Lower lobe of right lung (tissue), 2 donors: Measurements from ENCODE around the gene SENP2. TPM values are rescaled to one million over a fixed set of nuclear protein-coding genes. Genes with fewer than 3 reads are reported as not detected.

Source experiments
- ATAC-seq, 2 donors: fragments of 200-7000 bp; cut with Tn5 transposase; one replicate each; pipeline ENCODE4 v1.9.1; 2020 to 2022; ENCODE audit warnings: mild to moderate bottlenecking in 2 of 2, moderate library complexity in 2 of 2
- DNase-seq: peaks from one replicate; pipeline ENCODE4 v3.0.0-alpha.2; 2020
- H3K27ac ChIP-seq: fragments of 200-600 bp; one replicate; pipeline ENCODE4 v1.8.0; 2022
- H3K27me3 ChIP-seq: fragments of 200-600 bp; one replicate; pipeline ENCODE4 v1.8.0; 2022; ENCODE audit warnings: low read depth
- H3K36me3 ChIP-seq: fragments of 200-600 bp; one replicate; pipeline ENCODE4 v1.8.0; 2022; ENCODE audit warnings: mild to moderate bottlenecking
- H3K4me1 ChIP-seq: fragments of 200-600 bp; one replicate; pipeline ENCODE4 v1.8.0; 2022
- H3K4me3 ChIP-seq: fragments of 200-600 bp; one replicate; pipeline ENCODE4 v1.8.0; 2022; ENCODE audit warnings: mild to moderate bottlenecking
- H3K9me3 ChIP-seq: fragments of 200-600 bp; one replicate; pipeline ENCODE4 v1.8.0; 2022
- intact Hi-C: fragments of 100-400 bp; cut with DNase I; formaldehyde crosslinking; loops from one replicate; pipeline ENCODE4 v1.11.0; 2022
- total RNA-seq: library from RNA; stranded (reverse); fragmentation: NEBNext Ultra II Directional; extraction: Animal tissue kit (Norgen Biotek cat#: 25700); gene quantifications from one replicate; pipeline ENCODE4 v1.2.1, GENCODE V29; 2021
- TF ChIP-seq, protein P1 (sequence below): fragments of 200-600 bp; IDR thresholded peaks from one replicate; pipeline ENCODE4 v1.8.0; 2022; ENCODE audit warnings: antibody characterized with exemption, mild to moderate bottlenecking
- donor health status: DM: no; HTN: yes; CAD: no; lungs with severe emphysema.

SENP2 gene
- total RNA-seq, 1 donor from 2014 or later = 36.5 TPM

DNA sequence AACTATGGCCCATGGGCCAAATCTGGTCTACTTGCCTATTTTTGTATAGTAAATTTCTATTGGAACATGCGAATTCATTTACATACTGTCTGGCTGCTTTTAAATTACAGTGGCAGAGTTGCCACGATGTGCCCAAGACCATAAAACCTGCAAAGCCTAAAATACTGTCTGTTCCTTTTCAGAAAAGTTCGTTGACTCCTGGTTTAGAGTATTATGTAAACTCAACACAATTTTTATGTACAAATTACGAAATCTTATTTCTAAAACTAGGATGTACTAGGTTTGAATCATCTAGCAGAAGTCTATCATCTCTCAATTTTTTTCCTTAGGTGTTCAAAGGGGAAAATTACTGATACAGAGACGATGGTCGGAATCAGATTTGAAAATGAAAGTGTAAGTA is 26.9 kb downstream of the SENP2 start:
- H3K4me1 ChIP-seq = no peaks in the 10 kb centered on the region
- no peaks in the 10 kb centered on the region for H3K27me3 ChIP-seq
- ATAC-seq (no peak), DNase-seq (no peak)
- no peak overlapping the region for H3K27ac ChIP-seq
- TF ChIP-seq, protein P1, sequence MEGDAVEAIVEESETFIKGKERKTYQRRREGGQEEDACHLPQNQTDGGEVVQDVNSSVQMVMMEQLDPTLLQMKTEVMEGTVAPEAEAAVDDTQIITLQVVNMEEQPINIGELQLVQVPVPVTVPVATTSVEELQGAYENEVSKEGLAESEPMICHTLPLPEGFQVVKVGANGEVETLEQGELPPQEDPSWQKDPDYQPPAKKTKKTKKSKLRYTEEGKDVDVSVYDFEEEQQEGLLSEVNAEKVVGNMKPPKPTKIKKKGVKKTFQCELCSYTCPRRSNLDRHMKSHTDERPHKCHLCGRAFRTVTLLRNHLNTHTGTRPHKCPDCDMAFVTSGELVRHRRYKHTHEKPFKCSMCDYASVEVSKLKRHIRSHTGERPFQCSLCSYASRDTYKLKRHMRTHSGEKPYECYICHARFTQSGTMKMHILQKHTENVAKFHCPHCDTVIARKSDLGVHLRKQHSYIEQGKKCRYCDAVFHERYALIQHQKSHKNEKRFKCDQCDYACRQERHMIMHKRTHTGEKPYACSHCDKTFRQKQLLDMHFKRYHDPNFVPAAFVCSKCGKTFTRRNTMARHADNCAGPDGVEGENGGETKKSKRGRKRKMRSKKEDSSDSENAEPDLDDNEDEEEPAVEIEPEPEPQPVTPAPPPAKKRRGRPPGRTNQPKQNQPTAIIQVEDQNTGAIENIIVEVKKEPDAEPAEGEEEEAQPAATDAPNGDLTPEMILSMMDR = no peak
- H3K9me3 ChIP-seq = no peaks in the 10 kb centered on the region
- no peak overlapping the region for H3K4me3 ChIP-seq
- H3K36me3 ChIP-seq = peaks cover 100% of the 10 kb centered on the region
- intact Hi-C loops = no loop called here

DNA sequence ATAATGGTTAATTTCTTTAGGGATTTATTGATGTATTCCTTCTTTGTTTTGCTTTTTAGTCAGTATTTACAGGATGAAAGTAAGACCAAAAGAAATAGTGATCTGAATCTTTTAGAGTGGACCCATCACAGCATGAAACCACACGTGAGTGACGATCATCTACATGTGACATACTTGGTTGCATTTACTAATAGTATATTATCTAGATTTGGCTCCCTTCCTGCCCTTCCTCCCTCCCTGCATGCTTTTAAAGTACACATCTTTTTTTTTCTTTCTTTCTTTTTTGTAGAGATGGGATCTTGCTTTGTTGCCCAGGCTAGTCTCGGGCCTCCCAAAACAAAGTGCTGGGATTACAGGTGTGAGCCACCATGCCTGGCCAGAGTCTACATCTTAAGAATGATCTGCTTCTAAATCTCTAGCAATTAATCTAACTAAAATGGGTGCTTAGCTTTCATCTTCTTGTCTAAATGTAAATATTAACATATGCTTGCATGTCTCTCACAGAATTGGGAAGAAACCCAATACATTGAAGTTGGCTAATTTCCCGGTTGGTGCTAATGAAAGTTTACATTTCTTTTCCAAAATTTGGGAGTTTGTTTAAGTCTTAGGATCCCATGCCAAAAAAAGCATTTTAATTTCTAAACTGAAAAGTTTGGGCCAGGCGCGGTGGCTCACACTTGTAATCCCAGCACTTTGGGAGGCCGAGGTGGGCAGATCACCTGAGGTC is 38.0 kb downstream of the SENP2 start:
- Histone ChIP-seq H3K4me3 (no peak overlapping the region), H3K27ac (no peak overlapping the region), H3K36me3 (peaks cover 98% of the 10 kb centered on the region), H3K9me3 (no peaks in the 10 kb centered on the region), H3K4me1 (peaks cover 4% of the 10 kb centered on the region), H3K27me3 (no peaks in the 10 kb centered on the region)
- intact Hi-C loops = no loop called here
- no peak for ATAC-seq
- TF ChIP-seq, protein P1 = no peak
- no peak for DNase-seq

DNA sequence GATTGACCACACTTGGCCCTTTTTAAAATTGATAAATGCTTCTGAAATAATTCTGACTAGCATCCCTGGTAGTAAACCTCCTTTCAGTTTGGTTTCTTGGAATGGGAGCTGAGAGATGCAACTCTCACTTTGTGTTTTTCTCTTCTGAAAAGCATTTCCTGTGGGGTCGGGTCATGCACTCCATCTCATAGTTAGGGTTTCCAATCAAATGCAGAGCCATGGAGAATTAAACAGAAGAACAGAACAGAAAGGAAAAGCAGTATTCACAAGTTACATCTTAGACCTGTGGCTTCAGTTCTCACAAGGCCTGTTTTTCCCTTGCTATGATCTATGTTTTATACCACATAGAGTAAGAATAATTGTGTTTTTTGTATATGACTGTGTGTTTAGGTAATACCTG is 39.7 kb downstream of the SENP2 start:
- H3K27ac ChIP-seq = no peak overlapping the region
- intact Hi-C loops = no loop called here
- peaks cover 84% of the 10 kb centered on the region for H3K36me3 ChIP-seq
- no peak overlapping the region for H3K4me3 ChIP-seq
- peaks cover 21% of the 10 kb centered on the region for H3K4me1 ChIP-seq
- DNase-seq (no peak), ATAC-seq (no peak)
- H3K27me3 ChIP-seq = no peaks in the 10 kb centered on the region
- TF ChIP-seq, protein P1 = no peak
- H3K9me3 ChIP-seq = no peaks in the 10 kb centered on the region

DNA sequence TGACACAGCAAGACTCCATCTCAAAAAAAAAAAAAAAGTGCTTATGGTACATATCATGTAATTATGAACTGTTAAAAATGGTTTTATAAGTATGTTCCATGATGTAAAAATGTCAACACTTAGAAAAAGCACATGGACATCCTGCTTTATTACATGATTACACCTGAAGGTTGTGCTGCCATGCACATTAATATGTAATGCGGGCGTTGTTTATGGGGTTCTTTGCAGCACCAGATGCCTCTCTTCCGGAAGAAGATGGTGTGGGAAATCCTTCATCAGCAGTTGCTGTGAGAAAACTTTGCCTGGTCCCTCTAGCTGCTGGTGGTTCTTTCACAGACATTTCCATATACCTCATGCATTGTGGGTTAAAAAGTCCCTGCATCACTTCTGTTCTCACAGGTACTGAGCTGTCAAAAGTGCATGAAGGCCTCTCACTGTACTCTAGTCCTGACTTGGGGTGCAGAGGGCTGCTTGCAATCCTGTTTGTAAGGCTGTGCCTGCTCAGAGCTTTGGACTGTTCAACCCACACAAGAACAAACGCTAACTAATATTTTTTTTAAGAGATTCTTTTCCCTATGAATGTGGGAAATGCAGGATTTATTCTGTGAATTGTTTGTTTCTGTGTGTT is 43.6 kb downstream of the SENP2 start:
- intact Hi-C loops = no loop called here
- Histone ChIP-seq H3K9me3 (no peaks in the 10 kb centered on the region), H3K4me1 (peaks cover 24% of the 10 kb centered on the region), H3K4me3 (no peak overlapping the region), H3K27ac (peak overlapping the region; percentile 74), H3K27me3 (no peaks in the 10 kb centered on the region), H3K36me3 (peaks cover 45% of the 10 kb centered on the region)
- TF ChIP-seq, protein P1 = no peak
- DNase-seq (no peak), ATAC-seq (peak; percentile 50 to 54)

DNA sequence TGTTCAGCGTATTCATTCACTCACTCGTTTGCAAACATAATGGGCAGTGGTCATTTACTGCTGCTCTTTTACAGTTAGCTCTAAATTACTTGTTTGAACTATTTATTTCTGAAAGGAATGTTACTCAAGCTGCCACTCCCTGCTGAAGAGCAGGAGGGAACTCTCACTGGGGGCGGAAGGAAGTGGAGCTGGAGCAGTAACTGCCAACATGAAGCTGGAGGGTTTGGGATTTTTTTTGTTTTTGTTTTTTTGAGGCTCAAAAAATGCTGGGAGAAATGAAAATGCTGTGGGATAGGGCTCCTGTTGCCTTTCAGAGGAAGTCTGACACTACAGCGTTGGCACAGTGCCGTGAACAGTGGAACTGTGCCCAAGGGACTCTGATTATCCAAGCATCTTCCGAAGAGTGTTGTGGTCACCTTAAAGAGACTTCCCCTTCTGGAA is 44.1 kb downstream of the SENP2 start:
- no peaks in the 10 kb centered on the region for H3K27me3 ChIP-seq
- no peak overlapping the region for H3K4me3 ChIP-seq
- DNase-seq (peak; percentile 45), ATAC-seq (peak; percentile 88 to 90)
- H3K4me1 ChIP-seq = peaks cover 24% of the 10 kb centered on the region
- H3K9me3 ChIP-seq = no peaks in the 10 kb centered on the region
- peaks cover 41% of the 10 kb centered on the region for H3K36me3 ChIP-seq
- TF ChIP-seq, protein P1 = no peak
- intact Hi-C loops = no loop called here
- H3K27ac ChIP-seq = peak overlapping the region; percentile 74
